Fibroblast of mammary gland (primary cell): ENCODE results near the gene PAGR1.
"Not testable (repeated sequence)": the region's sequence is repeated elsewhere in the genome, so short reads cannot be mapped to it uniquely, and the experiment has no call there.

Experiments used
- DNase-seq: peaks from one replicate; pipeline ENCODE4 v3.0.0-alpha.2; 2010; ENCODE audit warnings: low read depth
- H3K4me3 ChIP-seq: 2 replicates; pipeline ENCODE4 v1.5.1; 2011; ENCODE audit warnings: low read depth, mild to moderate bottlenecking, low read length, moderate library complexity; ENCODE audit not compliant: control insufficient read depth
- CTCF ChIP-seq: conservative IDR thresholded peaks from 2 replicates; pipeline ENCODE4 v1.5.1; 2011; ENCODE audit warnings: low read depth, low read length, inconsistent platforms; ENCODE audit not compliant: control insufficient read depth, insufficient read depth

The PAGR1 gene

GRCh38 chr16:29789775-29790182 is 26.2 kb upstream of the PAGR1 start:
- no peak for DNase-seq
- no peak for TF ChIP-seq CTCF
- H3K4me3 ChIP-seq, result peak overlapping the region; percentile 73

DNA sequence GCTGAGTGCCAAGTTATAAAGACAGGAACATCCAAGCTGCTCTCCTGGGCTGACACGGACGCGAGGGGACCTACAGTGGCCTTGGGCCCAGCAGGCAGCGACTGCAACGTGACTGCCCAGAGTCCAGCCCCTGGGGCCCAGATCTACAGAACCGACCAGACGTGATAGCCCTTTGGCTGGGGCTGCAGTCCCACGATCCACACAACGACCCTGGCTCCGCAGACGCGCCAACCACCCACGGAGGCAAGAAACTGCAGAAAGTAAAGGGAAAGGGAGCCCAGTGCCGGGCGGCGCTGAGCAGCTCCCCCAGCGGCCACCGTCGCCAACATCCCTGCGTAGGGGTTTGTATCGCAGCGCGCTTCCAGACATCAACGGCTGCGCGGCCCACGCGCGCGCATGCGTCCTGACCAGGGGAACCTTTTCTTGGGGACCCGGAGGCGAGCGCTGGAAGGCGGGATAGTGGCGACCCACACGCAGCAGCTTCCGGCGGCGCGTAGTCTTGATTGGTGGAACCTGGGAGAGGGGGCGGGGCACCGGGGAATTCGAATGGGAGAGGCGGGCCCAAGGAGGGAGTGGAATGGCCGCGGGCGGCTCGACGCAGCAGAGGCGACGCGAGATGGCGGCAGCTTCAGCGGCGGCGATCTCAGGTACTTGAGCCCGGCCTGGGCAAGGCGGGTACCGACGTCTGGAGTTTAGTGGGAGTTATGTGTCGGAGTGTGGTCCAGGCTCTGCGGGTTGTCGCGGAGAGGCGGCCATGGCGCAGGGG is 25.6 kb upstream of the PAGR1 start, which contains the start of gene KIF22:
Gene KIF22 (plus strand): TSS at position 569 of the 766 bp plus-strand sequence. CDS start 9 bp downstream, at position 578.
- TF ChIP-seq CTCF, result peak; percentile 49
- peak; percentile 98 for DNase-seq
- peak within 1 kb of the TSS; percentile 94 for H3K4me3 ChIP-seq

DNA sequence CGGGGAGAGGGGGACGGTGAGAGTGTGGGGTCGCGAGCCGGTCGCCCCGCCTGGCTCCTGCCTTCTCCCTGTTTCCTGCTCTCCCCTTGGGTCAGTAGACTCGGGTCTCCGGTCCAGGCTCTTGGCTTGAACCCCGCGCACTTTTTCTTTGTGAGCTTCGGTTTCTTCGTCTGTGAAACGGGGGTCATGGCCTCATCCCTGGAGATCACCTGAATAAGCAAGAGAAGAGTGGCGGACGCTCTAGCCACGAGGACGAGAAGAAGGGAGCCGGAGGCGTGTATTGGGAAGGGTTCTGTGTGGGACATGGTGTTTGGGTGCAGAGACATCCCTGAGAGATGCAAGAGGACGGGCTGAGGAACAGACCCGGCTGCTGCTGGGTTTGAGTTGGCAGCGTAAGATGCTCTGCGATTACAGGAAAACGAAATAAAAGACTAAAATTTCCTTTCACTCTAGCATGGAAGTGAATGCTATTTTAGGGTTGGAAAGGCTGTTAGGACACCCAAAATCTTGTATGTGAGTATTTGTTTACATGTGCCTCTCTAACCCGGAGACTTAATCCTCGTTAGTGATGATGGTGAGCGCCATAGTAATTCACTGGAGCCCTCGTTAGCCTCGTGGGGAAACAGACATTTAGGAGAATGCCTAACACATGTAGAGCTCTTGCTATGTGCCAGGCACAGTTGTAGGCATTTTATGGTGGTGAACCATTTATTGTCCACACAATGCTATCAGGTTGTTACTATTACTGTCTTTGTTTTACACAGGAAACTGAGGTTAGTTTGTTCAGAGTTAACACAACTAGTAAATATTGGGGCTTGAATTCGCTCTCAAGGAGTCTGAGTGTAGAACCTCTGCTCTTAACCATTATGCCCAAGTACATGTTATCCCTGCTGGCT is 24.8 kb upstream of the PAGR1 start:
- peak overlapping the region; percentile 94 for H3K4me3 ChIP-seq
- no peak for DNase-seq
- no peak for TF ChIP-seq CTCF

- DNase-seq, result no peak
- TF ChIP-seq CTCF, result no peak
- peak overlapping the region; percentile 94 for H3K4me3 ChIP-seq
These were observed 23.8 kb upstream of the PAGR1 start for GRCh38 chr16:29791845-29792807.

- DNase-seq, H3K4me3 ChIP-seq: not testable (repeated sequence)
These were observed 22.8 kb upstream of the PAGR1 start for GRCh38 chr16:29793153-29793552.

DNA sequence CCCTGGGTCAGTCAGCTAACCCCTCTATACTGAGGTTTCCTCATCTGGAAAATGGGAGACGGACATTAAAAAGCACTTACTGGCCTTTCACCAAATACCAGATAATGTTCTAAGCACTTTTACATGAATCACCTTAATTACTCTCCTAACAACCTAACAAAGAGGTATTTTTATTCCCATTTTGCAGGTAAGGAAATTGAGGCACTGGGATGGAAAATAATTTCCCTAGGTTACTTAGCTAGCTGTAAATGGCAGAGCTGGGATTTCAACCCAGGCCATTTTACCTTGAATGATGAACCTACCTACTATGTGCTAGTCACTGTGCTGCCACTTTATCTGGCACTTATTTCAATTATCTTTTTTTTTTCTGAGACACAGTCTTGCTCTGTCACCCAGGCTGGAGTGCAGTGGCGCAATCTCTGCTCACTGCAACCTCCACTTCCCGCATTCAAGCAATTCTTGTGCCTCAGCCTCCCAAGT is 21.7 kb upstream of the PAGR1 start:
- TF ChIP-seq CTCF, result no peak
- no peak for DNase-seq
- H3K4me3 ChIP-seq, result no peak overlapping the region
